ENCODE results near the gene LRRC3B.

GRCh38 chr3:26627080-26627479 is 4.5 kb downstream of the LRRC3B start:
- TF ChIP-seq POLR2A (IDR thresholded peaks at IDR 0.05) (no peak), CTCF (IDR thresholded peaks at IDR 0.05) (no peak)

Data from right lobe of liver (tissue), 4 donors.